Measurements from ENCODE around the gene PCOLCE2. TPM values are rescaled to one million over a fixed set of nuclear protein-coding genes. Genes with fewer than 3 reads are reported as not detected.

Gene PCOLCE2
- total RNA-seq, 1 experiment from 2014 or later, result 9.4 TPM

DNA sequence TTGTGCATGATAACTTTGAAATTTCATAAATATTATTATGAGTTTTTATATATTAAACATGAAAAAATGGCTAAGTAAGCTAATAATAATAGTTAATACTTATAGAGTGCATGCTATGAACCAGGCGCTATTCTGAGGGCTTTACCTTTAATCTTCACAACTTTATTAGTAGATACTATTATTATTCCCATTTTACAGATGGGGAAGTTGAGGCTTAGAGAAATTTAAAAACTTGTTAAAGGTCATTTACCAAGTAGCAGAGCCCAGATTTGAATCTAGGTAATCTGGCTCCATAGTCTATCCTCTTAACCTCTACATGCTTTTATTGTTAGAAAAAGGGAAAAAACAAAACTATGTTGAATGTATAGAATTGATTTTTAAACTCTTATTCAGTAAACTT, 104.7 kb downstream of the PCOLCE2 start:
- H3K36me3 ChIP-seq (replicated peaks; ENCODE audit: control insufficient read depth, insufficient read depth, low read length), result no peaks in the 10 kb centered on the region
- no peaks in the 10 kb centered on the region for H3K27me3 ChIP-seq (ENCODE audit: control insufficient read depth, insufficient read depth, low read length)
- DNase-seq, result no peak
- no peak overlapping the region for H3K4me3 ChIP-seq (ENCODE audit: insufficient read depth, low read depth, low read length)

DNA sequence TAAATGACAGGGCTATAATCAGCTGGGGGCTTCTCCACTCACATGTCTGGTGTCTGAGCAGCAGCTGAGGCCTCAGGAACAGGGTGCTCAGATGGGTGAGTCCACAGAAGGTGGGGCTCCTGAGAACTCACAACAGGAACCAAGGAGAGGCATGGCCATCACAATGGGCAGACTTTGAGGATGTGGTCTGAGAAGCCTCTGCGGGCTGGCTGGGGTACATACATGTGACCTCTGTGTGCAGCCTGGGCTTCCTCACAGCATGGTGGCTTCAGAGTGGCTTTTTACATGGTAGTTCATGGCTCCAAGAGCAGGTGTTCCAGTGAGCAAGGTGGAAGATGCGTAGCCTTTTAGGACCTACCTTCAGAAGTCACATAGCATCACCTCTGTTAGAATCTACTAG, 106.3 kb downstream of the PCOLCE2 start:
- Histone ChIP-seq H3K27me3 (ENCODE audit: control insufficient read depth, insufficient read depth, low read length) (no peaks in the 10 kb centered on the region), H3K4me3 (ENCODE audit: insufficient read depth, low read depth, low read length) (no peak overlapping the region)
- DNase-seq, result no peak

DNA sequence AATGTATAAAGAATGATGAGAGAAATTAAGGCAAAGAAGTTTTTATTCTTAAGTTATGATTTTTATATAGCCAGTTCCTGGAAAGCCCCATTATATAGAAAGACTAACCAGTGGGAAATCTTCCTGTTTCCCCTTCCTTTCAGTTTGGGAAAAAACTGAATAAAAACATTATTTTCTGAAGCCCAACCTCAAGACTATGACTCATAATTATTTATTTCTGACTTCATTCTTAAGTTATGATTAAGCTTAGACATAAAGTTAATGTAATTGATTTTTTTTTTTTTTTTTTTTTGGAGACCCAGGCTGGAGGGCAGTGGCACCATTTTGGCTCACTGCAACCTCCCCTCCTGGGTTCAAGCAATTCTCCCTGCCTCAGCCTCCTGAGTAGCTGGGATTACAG, 109.3 kb downstream of the PCOLCE2 start:
- Histone ChIP-seq H3K4me3 (ENCODE audit: insufficient read depth, low read depth, low read length) (no peak overlapping the region), H3K36me3 (replicated peaks; ENCODE audit: control insufficient read depth, insufficient read depth, low read length) (no peaks in the 10 kb centered on the region), H3K27me3 (ENCODE audit: control insufficient read depth, insufficient read depth, low read length) (no peaks in the 10 kb centered on the region)
- no peak for DNase-seq

More for the DNA sequence above, 106.3 kb downstream of the PCOLCE2 start:
- no peaks in the 10 kb centered on the region for H3K36me3 ChIP-seq (replicated peaks; ENCODE audit: control insufficient read depth, insufficient read depth, low read length)

DNA sequence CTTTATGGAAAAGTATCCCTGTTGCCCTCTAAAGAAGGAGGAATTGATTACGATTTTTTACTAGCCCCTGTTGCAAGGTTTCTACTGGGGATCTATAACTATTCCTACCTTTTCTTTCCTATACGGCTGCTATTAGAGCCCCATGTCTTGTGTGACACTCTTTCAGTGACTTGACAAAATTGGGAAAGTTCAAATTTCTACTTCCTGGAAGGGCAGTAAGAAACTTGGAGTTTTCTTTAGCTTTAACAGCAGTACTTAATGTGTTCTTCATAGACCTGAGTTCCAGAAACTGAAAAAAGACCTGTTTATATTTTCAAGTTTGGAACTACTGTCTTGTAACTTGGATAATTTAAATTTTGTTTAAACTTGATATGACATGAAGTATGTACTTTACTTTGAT, 110.3 kb downstream of the PCOLCE2 start:
- H3K27me3 ChIP-seq (ENCODE audit: control insufficient read depth, insufficient read depth, low read length), result no peaks in the 10 kb centered on the region
- H3K36me3 ChIP-seq (replicated peaks; ENCODE audit: control insufficient read depth, insufficient read depth, low read length), result no peaks in the 10 kb centered on the region
- no peak overlapping the region for H3K4me3 ChIP-seq (ENCODE audit: insufficient read depth, low read depth, low read length)
- no peak for DNase-seq

DNA sequence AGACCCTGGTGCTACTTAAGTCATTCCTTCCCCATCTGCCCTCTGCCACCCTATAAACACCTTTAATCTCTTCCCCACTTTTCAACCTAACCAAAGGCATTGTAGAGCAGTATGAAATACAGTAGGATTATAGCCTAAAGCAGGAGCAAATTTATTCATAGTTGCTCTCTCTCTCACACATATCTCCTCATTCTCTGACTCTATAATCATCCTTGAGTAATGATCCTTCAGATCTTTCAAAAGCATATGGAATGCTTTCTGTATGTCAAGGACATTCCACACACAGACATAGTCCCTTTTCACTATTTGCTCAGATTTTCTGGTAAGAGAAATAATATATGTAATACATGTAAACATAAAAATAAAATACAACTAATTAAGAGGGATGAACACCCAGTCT, 111.0 kb downstream of the PCOLCE2 start:
- Histone ChIP-seq H3K36me3 (replicated peaks; ENCODE audit: control insufficient read depth, insufficient read depth, low read length) (no peaks in the 10 kb centered on the region), H3K27me3 (ENCODE audit: control insufficient read depth, insufficient read depth, low read length) (no peaks in the 10 kb centered on the region), H3K4me3 (ENCODE audit: insufficient read depth, low read depth, low read length) (no peak overlapping the region)
- DNase-seq, result no peak

DNA sequence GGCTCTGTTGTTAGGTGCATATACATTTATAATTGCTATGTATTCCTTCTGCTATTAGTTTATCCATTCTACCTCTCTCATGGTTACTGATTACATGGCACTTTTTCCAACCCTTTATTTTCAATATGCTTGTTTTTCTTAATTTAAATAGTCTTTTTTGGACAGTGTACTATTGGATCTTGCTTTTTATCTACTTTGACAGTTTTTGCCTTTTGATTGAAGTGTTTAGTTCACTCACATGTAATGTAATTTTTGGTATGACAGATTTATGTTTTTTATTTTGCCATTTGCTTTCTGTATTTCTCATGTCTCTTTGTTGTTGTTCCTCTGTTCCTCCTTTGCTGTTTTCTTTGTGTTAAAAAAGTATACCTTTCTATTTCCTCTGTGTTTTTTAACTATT, 120.5 kb downstream of the PCOLCE2 start:
- Histone ChIP-seq H3K4me3 (ENCODE audit: insufficient read depth, low read depth, low read length) (no peak overlapping the region), H3K27me3 (ENCODE audit: control insufficient read depth, insufficient read depth, low read length) (no peaks in the 10 kb centered on the region), H3K36me3 (replicated peaks; ENCODE audit: control insufficient read depth, insufficient read depth, low read length) (no peaks in the 10 kb centered on the region)
- no peak for DNase-seq

Other genes with a start within 250 kb of the PCOLCE2 start
- 16.7 and 18.3 TPM in 2 replicates for gene TRPC1, start 165.0 kb downstream of the PCOLCE2 start, total RNA-seq (2014; rRNA removed; shearing (Covaris generic))
- gene PAQR9, start 74.6 kb upstream of the PCOLCE2 start, total RNA-seq (2014; rRNA removed; shearing (Covaris generic)), result 0.21 and 0.63 TPM in 2 replicates
- gene U2SURP, start 112.5 kb upstream of the PCOLCE2 start, total RNA-seq (2014; rRNA removed; shearing (Covaris generic)), result 110 and 139 TPM in 2 replicates
- 99.4 and 122 TPM in 2 replicates for gene CHST2, start 230.7 kb upstream of the PCOLCE2 start, total RNA-seq (2014; rRNA removed; shearing (Covaris generic))